HCT116 (cell line): ENCODE measurements around the gene DYNC2I2. TPM values are rescaled to one million over a fixed set of nuclear protein-coding genes. Genes with fewer than 3 reads are reported as not detected.

ENCODE experiments used
- ATAC-seq: fragments of 200-7000 bp; cut with Tn5 transposase; 2 replicates; pipeline ENCODE4 v1.9.1; 2020; ENCODE audit warnings: mild to moderate bottlenecking, moderate library complexity
- BruUV-seq: library from RNA; stranded (reverse); fragments of 400-500 nt; replicated peaks from 2 replicates; lab custom pipeline; 2021; lab: Mats Ljungman, UMichigan
- CTCF ChIA-PET: fragments of 300-600 bp; sonication (Branson Sonifier 250); formaldehyde crosslinking; loops from one replicate; lab custom pipeline; 2021; ENCODE audit warnings: antibody characterized with exemption; lab: Charles Lee
- POLR2A ChIA-PET: fragments of 300-600, 350-600 bp; sonication (Branson Sonifier 250); formaldehyde crosslinking; loops from one replicate; lab custom pipeline; 2021; ENCODE audit warnings: antibody characterized with exemption; lab: Charles Lee
- RAD21 ChIA-PET, 2 experiments: fragments of 300-600 bp; sonication (Branson Sonifier 250); formaldehyde crosslinking; loops; one replicate each; lab custom pipeline; 2023; ENCODE audit warnings: low total read pairs in 2 of 2; ENCODE audit not compliant: uncharacterized antibody in 2 of 2, unreplicated experiment in 2 of 2, low non-redundant PET in 1 of 2; lab: Charles Lee
- DNase-seq: peaks from one replicate; pipeline ENCODE4 v3.0.0-alpha.2; 2010; ENCODE audit warnings: low read depth, low spot score
- H2AFZ ChIP-seq: fragments of 200-600 bp; shearing (Covaris generic), sonication (generic); 2 replicates; pipeline ENCODE4 v1.6.1; 2017; ENCODE audit warnings: low read depth, mixed run types, mixed read lengths, antibody characterized with exemption, low read length; ENCODE audit not compliant: poor library complexity, severe bottlenecking
- H3K27ac ChIP-seq: 2 replicates; pipeline ENCODE4 v1.5.1; 2012; ENCODE audit warnings: low read depth, low read length
- H3K27me3 ChIP-seq: fragments of 200-600 bp; sonication (generic); 2 replicates; pipeline ENCODE4 v1.6.1; 2016; ENCODE audit warnings: mixed run types, low read length, mixed read lengths; ENCODE audit not compliant: insufficient read depth
- H3K36me3 ChIP-seq, 2 experiments: fragments of 200-500 bp in 1 of 2; fragments of 200-600 bp in 1 of 2; sonication (Bioruptor generic) in 1 of 2; sonication (generic) in 1 of 2; 2 replicates each; pipeline versions ENCODE4 v1.5.1 to v1.6.1; 2014 to 2016; ENCODE audit warnings: low read length in 2 of 2, inconsistent platforms in 1 of 2, mixed read lengths in 1 of 2, mixed run types in 1 of 2; ENCODE audit not compliant: insufficient read depth in 2 of 2, control insufficient read depth in 1 of 2
- H3K4me1 ChIP-seq, 2 experiments: fragments of 200-600 bp in 1 of 2; sonication (generic) in 1 of 2; 2 replicates each; pipeline versions ENCODE4 v1.5.1 to v1.6.1; 2012 to 2017; ENCODE audit warnings: low read length in 2 of 2, inconsistent platforms in 1 of 2, mild to moderate bottlenecking in 1 of 2, mixed read lengths in 1 of 2, mixed run types in 1 of 2, moderate library complexity in 1 of 2; ENCODE audit not compliant: insufficient read depth in 2 of 2, control insufficient read depth in 1 of 2
- H3K4me2 ChIP-seq: fragments of 200-600 bp; sonication (generic); 2 replicates; pipeline ENCODE4 v1.6.1; 2017; ENCODE audit warnings: mixed run types, low read length, mixed read lengths
- H3K4me3 ChIP-seq, 2 experiments: fragments of 200-600 bp in 1 of 2; sonication (generic) in 1 of 2; replicated peaks in 1 of 2; 2 replicates each; pipeline ENCODE4 v1.5.1; 2011 to 2016; ENCODE audit warnings: low read length in 2 of 2, control low read depth in 1 of 2, low read depth in 1 of 2, mild to moderate bottlenecking in 1 of 2, mixed read lengths in 1 of 2, mixed run types in 1 of 2
- H3K79me2 ChIP-seq: fragments of 200-600 bp; sonication (generic); 2 replicates; pipeline ENCODE4 v1.6.1; 2017; ENCODE audit warnings: mild to moderate bottlenecking, mixed run types, low read length, moderate library complexity, mixed read lengths; ENCODE audit not compliant: insufficient read depth
- H3K9ac ChIP-seq: fragments of 200-600 bp; sonication (generic); 2 replicates; pipeline ENCODE4 v1.6.1; 2016; ENCODE audit warnings: low read length, mixed read lengths
- H3K9me2 ChIP-seq: fragments of 200-600 bp; sonication (generic), shearing (Covaris generic); 2 replicates; pipeline ENCODE4 v1.6.1; 2017; ENCODE audit warnings: mixed run types, mild to moderate bottlenecking, moderate library complexity; ENCODE audit not compliant: insufficient read depth
- H3K9me3 ChIP-seq, 2 experiments: fragments of 200-500 bp in 1 of 2; fragments of 200-600 bp in 1 of 2; sonication (Bioruptor generic) in 1 of 2; sonication (generic) in 1 of 2; 2 replicates each; pipeline ENCODE4 v1.6.1; 2014 to 2017; ENCODE audit warnings: low read length in 2 of 2, mixed read lengths in 2 of 2, inconsistent platforms in 1 of 2, low read depth in 1 of 2, mild to moderate bottlenecking in 1 of 2, mixed run types in 1 of 2, moderate library complexity in 1 of 2; ENCODE audit not compliant: control insufficient read depth in 1 of 2, insufficient read depth in 1 of 2
- H4K20me1 ChIP-seq: fragments of 200-600 bp; sonication (generic), shearing (Covaris generic); 2 replicates; pipeline ENCODE4 v1.6.1; 2017; ENCODE audit warnings: mixed run types, mild to moderate bottlenecking, moderate library complexity; ENCODE audit not compliant: insufficient read depth
- ATF3 ChIP-seq: IDR thresholded peaks from 2 replicates; pipeline ENCODE4 v1.6.1; 2012
- CBX3 ChIP-seq: IDR thresholded peaks from 2 replicates; pipeline ENCODE4 v1.6.1; 2012; ENCODE audit warnings: low read depth
- CEBPB ChIP-seq: IDR thresholded peaks from 2 replicates; pipeline ENCODE4 v1.6.1; 2012; ENCODE audit warnings: low read depth
- ELF1 ChIP-seq: IDR thresholded peaks from 2 replicates; pipeline ENCODE4 v1.6.1; 2012; ENCODE audit warnings: low read depth, borderline replicate concordance
- EZH2phosphoT487 ChIP-seq: fragments of 200-600 bp; IDR thresholded peaks from 2 replicates; pipeline ENCODE4 v1.6.1; 2018; ENCODE audit warnings: antibody characterized with exemption, borderline replicate concordance
- FOSL1 ChIP-seq: IDR thresholded peaks from 2 replicates; pipeline ENCODE4 v1.6.1; 2012; ENCODE audit warnings: low read depth
- JUND ChIP-seq: IDR thresholded peaks from 2 replicates; pipeline ENCODE4 v1.6.1; 2012
- MAX ChIP-seq: IDR thresholded peaks from 2 replicates; pipeline ENCODE4 v1.6.1; 2012
- RAD21 ChIP-seq: IDR thresholded peaks from 2 replicates; pipeline ENCODE4 v1.6.1; 2012; ENCODE audit warnings: low read depth, mild to moderate bottlenecking
- SP1 ChIP-seq: IDR thresholded peaks from 2 replicates; pipeline ENCODE4 v1.6.1; 2012; ENCODE audit warnings: low read depth
- TCF7L2 ChIP-seq: IDR thresholded peaks from 2 replicates; pipeline ENCODE4 v1.7.0; 2011; ENCODE audit warnings: borderline replicate concordance, inconsistent platforms; ENCODE audit not compliant: insufficient read depth, insufficient read length; ENCODE audit errors: extremely low read depth
- intact Hi-C: fragments of 100-400 bp; cut with micrococcal nuclease; formaldehyde crosslinking; loops from 2 replicates; pipeline ENCODE4 v1.10.0; 2022
- total RNA-seq: library from RNA; stranded (reverse); gene quantifications from one replicate; pipeline ENCODE4 v1.2.1, GENCODE V29; 2021; ENCODE audit not compliant: unreplicated experiment
- TF ChIP-seq, protein P1 (sequence below): IDR thresholded peaks from 2 replicates; pipeline ENCODE4 v1.6.1; 2012; ENCODE audit warnings: low read depth
- TF ChIP-seq, protein P2 (sequence below): IDR thresholded peaks from 2 replicates; pipeline ENCODE4 v1.6.1; 2011; ENCODE audit warnings: mild to moderate bottlenecking, low read length, moderate library complexity; ENCODE audit not compliant: insufficient replicate concordance; ENCODE audit errors: extremely low read depth

The DYNC2I2 gene
- total RNA-seq, 1 experiment from 2014 or later: 155 TPM

GRCh38 chr9:128627127-128627715, 29.4 kb downstream of the DYNC2I2 start:
- H3K27ac ChIP-seq: no peak overlapping the region
- ATAC-seq (no peak), DNase-seq (no peak)
- H3K9me2 ChIP-seq: no peaks in the 10 kb centered on the region
- no peaks in the 10 kb centered on the region for H3K9me3 ChIP-seq
- peaks cover 0 to 10% of the 10 kb centered on the region in 2 experiments; a peak in 2 of 4 replicates for H3K4me1 ChIP-seq
- no peak overlapping the region for H3K4me2 ChIP-seq
- no peak overlapping the region for H3K4me3 ChIP-seq
- no peak for TF ChIP-seq EZH2phosphoT487
- TF ChIP-seq SP1: no peak
- no peak for TF ChIP-seq CEBPB
- no peak for TF ChIP-seq TCF7L2
- no peak for TF ChIP-seq FOSL1
- no peak for TF ChIP-seq MAX
- no peak for TF ChIP-seq ELF1
- no peak for TF ChIP-seq RAD21
- TF ChIP-seq, protein P1, sequence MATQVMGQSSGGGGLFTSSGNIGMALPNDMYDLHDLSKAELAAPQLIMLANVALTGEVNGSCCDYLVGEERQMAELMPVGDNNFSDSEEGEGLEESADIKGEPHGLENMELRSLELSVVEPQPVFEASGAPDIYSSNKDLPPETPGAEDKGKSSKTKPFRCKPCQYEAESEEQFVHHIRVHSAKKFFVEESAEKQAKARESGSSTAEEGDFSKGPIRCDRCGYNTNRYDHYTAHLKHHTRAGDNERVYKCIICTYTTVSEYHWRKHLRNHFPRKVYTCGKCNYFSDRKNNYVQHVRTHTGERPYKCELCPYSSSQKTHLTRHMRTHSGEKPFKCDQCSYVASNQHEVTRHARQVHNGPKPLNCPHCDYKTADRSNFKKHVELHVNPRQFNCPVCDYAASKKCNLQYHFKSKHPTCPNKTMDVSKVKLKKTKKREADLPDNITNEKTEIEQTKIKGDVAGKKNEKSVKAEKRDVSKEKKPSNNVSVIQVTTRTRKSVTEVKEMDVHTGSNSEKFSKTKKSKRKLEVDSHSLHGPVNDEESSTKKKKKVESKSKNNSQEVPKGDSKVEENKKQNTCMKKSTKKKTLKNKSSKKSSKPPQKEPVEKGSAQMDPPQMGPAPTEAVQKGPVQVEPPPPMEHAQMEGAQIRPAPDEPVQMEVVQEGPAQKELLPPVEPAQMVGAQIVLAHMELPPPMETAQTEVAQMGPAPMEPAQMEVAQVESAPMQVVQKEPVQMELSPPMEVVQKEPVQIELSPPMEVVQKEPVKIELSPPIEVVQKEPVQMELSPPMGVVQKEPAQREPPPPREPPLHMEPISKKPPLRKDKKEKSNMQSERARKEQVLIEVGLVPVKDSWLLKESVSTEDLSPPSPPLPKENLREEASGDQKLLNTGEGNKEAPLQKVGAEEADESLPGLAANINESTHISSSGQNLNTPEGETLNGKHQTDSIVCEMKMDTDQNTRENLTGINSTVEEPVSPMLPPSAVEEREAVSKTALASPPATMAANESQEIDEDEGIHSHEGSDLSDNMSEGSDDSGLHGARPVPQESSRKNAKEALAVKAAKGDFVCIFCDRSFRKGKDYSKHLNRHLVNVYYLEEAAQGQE: no peak
- TF ChIP-seq JUND: no peak
- no peak for TF ChIP-seq ATF3
- TF ChIP-seq, protein P2, sequence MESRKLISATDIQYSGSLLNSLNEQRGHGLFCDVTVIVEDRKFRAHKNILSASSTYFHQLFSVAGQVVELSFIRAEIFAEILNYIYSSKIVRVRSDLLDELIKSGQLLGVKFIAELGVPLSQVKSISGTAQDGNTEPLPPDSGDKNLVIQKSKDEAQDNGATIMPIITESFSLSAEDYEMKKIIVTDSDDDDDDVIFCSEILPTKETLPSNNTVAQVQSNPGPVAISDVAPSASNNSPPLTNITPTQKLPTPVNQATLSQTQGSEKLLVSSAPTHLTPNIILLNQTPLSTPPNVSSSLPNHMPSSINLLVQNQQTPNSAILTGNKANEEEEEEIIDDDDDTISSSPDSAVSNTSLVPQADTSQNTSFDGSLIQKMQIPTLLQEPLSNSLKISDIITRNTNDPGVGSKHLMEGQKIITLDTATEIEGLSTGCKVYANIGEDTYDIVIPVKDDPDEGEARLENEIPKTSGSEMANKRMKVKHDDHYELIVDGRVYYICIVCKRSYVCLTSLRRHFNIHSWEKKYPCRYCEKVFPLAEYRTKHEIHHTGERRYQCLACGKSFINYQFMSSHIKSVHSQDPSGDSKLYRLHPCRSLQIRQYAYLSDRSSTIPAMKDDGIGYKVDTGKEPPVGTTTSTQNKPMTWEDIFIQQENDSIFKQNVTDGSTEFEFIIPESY: no peak
- no peak for TF ChIP-seq CBX3
- no peak overlapping the region for H3K9ac ChIP-seq
- RAD21 ChIA-PET: interaction anchor here in 1 of 2 experiments (0.5 kb wide), 1 partner anchor 252 kb away, joined by 3 read pairs; no protein-coding TSS in a partner anchor
- H3K36me3 ChIP-seq: peaks cover 15 to 28% of the 10 kb centered on the region in 2 experiments; a peak in 3 of 4 replicates
- POLR2A ChIA-PET: no interaction called here
- H4K20me1 ChIP-seq: no peaks in the 10 kb centered on the region
- H3K27me3 ChIP-seq: no peaks in the 10 kb centered on the region
- intact Hi-C loops: no loop called here
- no TSS peak for BruUV-seq
- no peak overlapping the region for H2AFZ ChIP-seq
- no peaks in the 10 kb centered on the region; the same call in 1 of the 2 replicates for H3K79me2 ChIP-seq
- CTCF ChIA-PET: no interaction called here
